Liver (tissue), 3 donors: ENCODE measurements around the gene PEAK1.

Experiments used
- FOXA1 ChIP-seq: IDR thresholded peaks from 2 replicates; pipeline ENCODE4 v1.6.1; 2016; ENCODE audit warnings: antibody characterized with exemption
- FOXA2 ChIP-seq: IDR thresholded peaks from 2 replicates; pipeline ENCODE4 v1.6.1; 2016; ENCODE audit warnings: antibody characterized with exemption
- RAD21 ChIP-seq, 2 donors: IDR thresholded peaks; 2 replicates each; pipeline ENCODE4 v1.6.1; 2016; ENCODE audit warnings: antibody characterized with exemption in 2 of 2, mild to moderate bottlenecking in 2 of 2
- TAF1 ChIP-seq: conservative IDR thresholded peaks from 2 replicates; pipeline ENCODE4 v1.6.1; 2016; ENCODE audit warnings: antibody characterized with exemption, mild to moderate bottlenecking
- TF ChIP-seq, protein P1 (sequence below): fragments of 150-350 bp; IDR thresholded peaks from 2 replicates; pipeline ENCODE4 v1.5.1; 2017; ENCODE audit warnings: improper control_type of control experiment, low read depth, low read length; ENCODE audit not compliant: missing input control
- TF ChIP-seq, protein P2 (sequence below): IDR thresholded peaks from 2 replicates; pipeline ENCODE4 v1.6.1; 2016; ENCODE audit warnings: antibody characterized with exemption, mild to moderate bottlenecking
- TF ChIP-seq, protein P3 (sequence below): IDR thresholded peaks from 2 replicates; pipeline ENCODE4 v1.6.1; 2016; ENCODE audit warnings: antibody characterized with exemption
- TF ChIP-seq, protein P4 (sequence below): IDR thresholded peaks from 2 replicates; pipeline ENCODE4 v1.6.1; 2016; ENCODE audit warnings: antibody characterized with exemption
- TF ChIP-seq, protein P5 (sequence below): IDR thresholded peaks from 2 replicates; pipeline ENCODE4 v1.6.1; 2016; ENCODE audit warnings: antibody characterized with exemption
- donor health status: healthy.
- donor health status: healthy.

DNA sequence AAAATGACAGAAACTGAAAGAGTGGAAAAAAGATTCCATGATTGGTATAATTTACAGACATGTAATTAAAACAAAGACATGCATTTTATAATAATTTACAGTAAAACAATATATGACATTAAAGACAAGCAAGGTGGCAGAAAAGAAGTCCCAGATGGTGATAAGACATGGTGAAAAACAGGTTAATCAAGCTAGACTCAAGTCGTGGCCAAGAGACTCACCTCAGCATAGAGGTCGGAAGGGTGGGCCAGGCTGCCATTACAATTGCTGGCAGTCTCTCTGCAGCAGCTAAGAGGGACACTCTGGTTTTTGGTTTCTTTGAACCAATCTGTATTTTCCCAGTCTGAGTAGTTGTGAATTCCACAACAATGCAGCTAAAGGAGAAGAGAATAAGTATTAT is 367.3 kb downstream of the PEAK1 start:
- TF ChIP-seq, protein P1, sequence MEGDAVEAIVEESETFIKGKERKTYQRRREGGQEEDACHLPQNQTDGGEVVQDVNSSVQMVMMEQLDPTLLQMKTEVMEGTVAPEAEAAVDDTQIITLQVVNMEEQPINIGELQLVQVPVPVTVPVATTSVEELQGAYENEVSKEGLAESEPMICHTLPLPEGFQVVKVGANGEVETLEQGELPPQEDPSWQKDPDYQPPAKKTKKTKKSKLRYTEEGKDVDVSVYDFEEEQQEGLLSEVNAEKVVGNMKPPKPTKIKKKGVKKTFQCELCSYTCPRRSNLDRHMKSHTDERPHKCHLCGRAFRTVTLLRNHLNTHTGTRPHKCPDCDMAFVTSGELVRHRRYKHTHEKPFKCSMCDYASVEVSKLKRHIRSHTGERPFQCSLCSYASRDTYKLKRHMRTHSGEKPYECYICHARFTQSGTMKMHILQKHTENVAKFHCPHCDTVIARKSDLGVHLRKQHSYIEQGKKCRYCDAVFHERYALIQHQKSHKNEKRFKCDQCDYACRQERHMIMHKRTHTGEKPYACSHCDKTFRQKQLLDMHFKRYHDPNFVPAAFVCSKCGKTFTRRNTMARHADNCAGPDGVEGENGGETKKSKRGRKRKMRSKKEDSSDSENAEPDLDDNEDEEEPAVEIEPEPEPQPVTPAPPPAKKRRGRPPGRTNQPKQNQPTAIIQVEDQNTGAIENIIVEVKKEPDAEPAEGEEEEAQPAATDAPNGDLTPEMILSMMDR = no peak
- TF ChIP-seq FOXA2 (no peak), TAF1 (no peak), RAD21 (IDR thresholded peaks at IDR 0.05) (no peak), FOXA1 (no peak)
- TF ChIP-seq, protein P2, sequence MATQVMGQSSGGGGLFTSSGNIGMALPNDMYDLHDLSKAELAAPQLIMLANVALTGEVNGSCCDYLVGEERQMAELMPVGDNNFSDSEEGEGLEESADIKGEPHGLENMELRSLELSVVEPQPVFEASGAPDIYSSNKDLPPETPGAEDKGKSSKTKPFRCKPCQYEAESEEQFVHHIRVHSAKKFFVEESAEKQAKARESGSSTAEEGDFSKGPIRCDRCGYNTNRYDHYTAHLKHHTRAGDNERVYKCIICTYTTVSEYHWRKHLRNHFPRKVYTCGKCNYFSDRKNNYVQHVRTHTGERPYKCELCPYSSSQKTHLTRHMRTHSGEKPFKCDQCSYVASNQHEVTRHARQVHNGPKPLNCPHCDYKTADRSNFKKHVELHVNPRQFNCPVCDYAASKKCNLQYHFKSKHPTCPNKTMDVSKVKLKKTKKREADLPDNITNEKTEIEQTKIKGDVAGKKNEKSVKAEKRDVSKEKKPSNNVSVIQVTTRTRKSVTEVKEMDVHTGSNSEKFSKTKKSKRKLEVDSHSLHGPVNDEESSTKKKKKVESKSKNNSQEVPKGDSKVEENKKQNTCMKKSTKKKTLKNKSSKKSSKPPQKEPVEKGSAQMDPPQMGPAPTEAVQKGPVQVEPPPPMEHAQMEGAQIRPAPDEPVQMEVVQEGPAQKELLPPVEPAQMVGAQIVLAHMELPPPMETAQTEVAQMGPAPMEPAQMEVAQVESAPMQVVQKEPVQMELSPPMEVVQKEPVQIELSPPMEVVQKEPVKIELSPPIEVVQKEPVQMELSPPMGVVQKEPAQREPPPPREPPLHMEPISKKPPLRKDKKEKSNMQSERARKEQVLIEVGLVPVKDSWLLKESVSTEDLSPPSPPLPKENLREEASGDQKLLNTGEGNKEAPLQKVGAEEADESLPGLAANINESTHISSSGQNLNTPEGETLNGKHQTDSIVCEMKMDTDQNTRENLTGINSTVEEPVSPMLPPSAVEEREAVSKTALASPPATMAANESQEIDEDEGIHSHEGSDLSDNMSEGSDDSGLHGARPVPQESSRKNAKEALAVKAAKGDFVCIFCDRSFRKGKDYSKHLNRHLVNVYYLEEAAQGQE = no peak
- TF ChIP-seq, protein P3, sequence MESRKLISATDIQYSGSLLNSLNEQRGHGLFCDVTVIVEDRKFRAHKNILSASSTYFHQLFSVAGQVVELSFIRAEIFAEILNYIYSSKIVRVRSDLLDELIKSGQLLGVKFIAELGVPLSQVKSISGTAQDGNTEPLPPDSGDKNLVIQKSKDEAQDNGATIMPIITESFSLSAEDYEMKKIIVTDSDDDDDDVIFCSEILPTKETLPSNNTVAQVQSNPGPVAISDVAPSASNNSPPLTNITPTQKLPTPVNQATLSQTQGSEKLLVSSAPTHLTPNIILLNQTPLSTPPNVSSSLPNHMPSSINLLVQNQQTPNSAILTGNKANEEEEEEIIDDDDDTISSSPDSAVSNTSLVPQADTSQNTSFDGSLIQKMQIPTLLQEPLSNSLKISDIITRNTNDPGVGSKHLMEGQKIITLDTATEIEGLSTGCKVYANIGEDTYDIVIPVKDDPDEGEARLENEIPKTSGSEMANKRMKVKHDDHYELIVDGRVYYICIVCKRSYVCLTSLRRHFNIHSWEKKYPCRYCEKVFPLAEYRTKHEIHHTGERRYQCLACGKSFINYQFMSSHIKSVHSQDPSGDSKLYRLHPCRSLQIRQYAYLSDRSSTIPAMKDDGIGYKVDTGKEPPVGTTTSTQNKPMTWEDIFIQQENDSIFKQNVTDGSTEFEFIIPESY = no peak
- TF ChIP-seq, protein P4, sequence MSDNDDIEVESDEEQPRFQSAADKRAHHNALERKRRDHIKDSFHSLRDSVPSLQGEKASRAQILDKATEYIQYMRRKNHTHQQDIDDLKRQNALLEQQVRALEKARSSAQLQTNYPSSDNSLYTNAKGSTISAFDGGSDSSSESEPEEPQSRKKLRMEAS = no peak
- TF ChIP-seq, protein P5, sequence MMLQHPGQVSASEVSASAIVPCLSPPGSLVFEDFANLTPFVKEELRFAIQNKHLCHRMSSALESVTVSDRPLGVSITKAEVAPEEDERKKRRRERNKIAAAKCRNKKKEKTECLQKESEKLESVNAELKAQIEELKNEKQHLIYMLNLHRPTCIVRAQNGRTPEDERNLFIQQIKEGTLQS = no peak
